HG03135 (cell line): ENCODE measurements around the gene CUL4A.
"Not testable (repeated sequence)": the region's sequence is repeated elsewhere in the genome, so short reads cannot be mapped to it uniquely, and the experiment has no call there.

ENCODE experiments used
- ATAC-seq: cut with Tn5 transposase; IDR thresholded peaks from one replicate; pipeline ENCODE4 v1.9.1; 2021; ENCODE audit warnings: mild to moderate bottlenecking, moderate library complexity; ENCODE audit not compliant: unreplicated experiment

The CUL4A gene

GRCh38 chr13:113233101-113233500 lies 23.7 kb downstream of the CUL4A start:
- ATAC-seq = no peak

GRCh38 chr13:113238536-113238935 lies 29.1 kb downstream of the CUL4A start:
- ATAC-seq = no peak

GRCh38 chr13:113239357-113239756 lies 29.9 kb downstream of the CUL4A start:
- ATAC-seq = no peak

- no peak for ATAC-seq
Observed at GRCh38 chr13:113239986-113240385, 30.6 kb downstream of the CUL4A start.

GRCh38 chr13:113241623-113242022 lies 32.2 kb downstream of the CUL4A start:
- ATAC-seq = not testable (repeated sequence)

- ATAC-seq = no peak
Observed at GRCh38 chr13:113243847-113244246, 34.4 kb downstream of the CUL4A start.

GRCh38 chr13:113245849-113246796 lies 36.7 kb downstream of the CUL4A start:
- ATAC-seq = no peak

- no peak for ATAC-seq
Observed at GRCh38 chr13:113252516-113253095, 43.2 kb downstream of the CUL4A start.

GRCh38 chr13:113257908-113258307 lies 48.5 kb downstream of the CUL4A start:
- not testable (repeated sequence) for ATAC-seq

- no peak for ATAC-seq
Observed at GRCh38 chr13:113258321-113259054, 49.1 kb downstream of the CUL4A start.

- no peak for ATAC-seq
Observed at GRCh38 chr13:113260996-113261395, 51.6 kb downstream of the CUL4A start.

GRCh38 chr13:113263016-113263415 lies 53.6 kb downstream of the CUL4A start:
- not testable (repeated sequence) for ATAC-seq

GRCh38 chr13:113267642-113268405 lies 58.4 kb downstream of the CUL4A start:
- ATAC-seq = no peak

- no peak for ATAC-seq
Observed at GRCh38 chr13:113272031-113272430, 62.6 kb downstream of the CUL4A start.

- ATAC-seq = no peak
Observed at GRCh38 chr13:113272701-113273181, 63.3 kb downstream of the CUL4A start.

- no peak for ATAC-seq
Observed at GRCh38 chr13:113273321-113273720, 63.9 kb downstream of the CUL4A start.

GRCh38 chr13:113273851-113274590 lies 64.6 kb downstream of the CUL4A start:
- ATAC-seq = no peak

- no peak for ATAC-seq
Observed at GRCh38 chr13:113274721-113275120, 65.3 kb downstream of the CUL4A start.

GRCh38 chr13:113275387-113275786 lies 66.0 kb downstream of the CUL4A start:
- no peak for ATAC-seq

GRCh38 chr13:113280126-113280525 lies 70.7 kb downstream of the CUL4A start:
- ATAC-seq = no peak
